ENCODE data around the gene WDFY4.

GRCh38 chr10:48769706-48770435 lies 85.2 kb downstream of the WDFY4 start:
- TF ChIP-seq JUN (IDR thresholded peaks at IDR 0.05; ENCODE audit: borderline replicate concordance, low read depth, low read length) (no peak), JUN (CRISPR knock-in tag; IDR thresholded peaks at IDR 0.05; ENCODE audit: borderline replicate concordance) (no peak), TCF7L2 (IDR thresholded peaks at IDR 0.05; ENCODE audit: low read depth, low read length) (no peak), HNRNPUL1 (IDR thresholded peaks at IDR 0.05; ENCODE audit: low read length) (no peak), MEF2D (tag; conservative IDR thresholded peaks at IDR 0.05; ENCODE audit: low read depth) (no peak), CTCF (IDR thresholded peaks at IDR 0.05 in 2 of 3, conservative IDR thresholded peaks at IDR 0.05 in 1 of 3; ENCODE audit: insufficient read depth in 2 of 3, low read depth in 1 of 3, low read length in 3 of 3) (no peak), CBX3 (IDR thresholded peaks at IDR 0.05; ENCODE audit: borderline replicate concordance in 1 of 2, low read length in 2 of 2) (no peak), JUND (IDR thresholded peaks at IDR 0.05; ENCODE audit: borderline replicate concordance, low read depth, low read length) (no peak), JUND (tag; IDR thresholded peaks at IDR 0.05; ENCODE audit: borderline replicate concordance, low read depth, low read length) (no peak), ZNF512 (tag; IDR thresholded peaks at IDR 0.05) (no peak), BRD4 (IDR thresholded peaks at IDR 0.05) (no peak)
